ENCODE measurements around the gene VDAC2.

Gene VDAC2

DNA sequence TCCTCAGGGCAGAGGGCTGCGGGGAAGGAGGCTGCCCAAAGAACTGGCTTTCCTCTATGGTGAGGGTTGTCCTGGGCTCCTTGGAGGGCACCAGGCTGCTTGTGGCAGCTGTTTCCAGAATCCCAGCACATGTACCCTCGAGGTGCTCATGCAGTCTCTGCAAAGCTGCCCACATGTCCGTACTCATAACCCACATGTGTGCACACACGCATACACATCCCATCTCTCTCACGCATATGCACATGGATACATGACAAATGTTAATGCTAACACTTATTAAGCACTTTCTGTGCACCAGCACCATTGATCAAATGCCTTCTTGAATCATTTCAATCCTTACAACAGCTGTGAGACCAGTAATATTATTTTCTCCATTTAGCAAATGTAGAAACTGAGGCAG lies 61.5 kb downstream of the VDAC2 start:
- no peaks in the 10 kb centered on the region for H3K36me3 ChIP-seq
- peaks cover 13% of the 10 kb centered on the region for H3K27me3 ChIP-seq
- no peak overlapping the region for H3K27ac ChIP-seq
- H3K9me3 ChIP-seq, result no peaks in the 10 kb centered on the region
- TF ChIP-seq CTCF (IDR thresholded peaks at IDR 0.05), result no peak
- no peak overlapping the region for H3K4me3 ChIP-seq (ENCODE audit: low read depth in 1 of 2, low read length in 1 of 2)
- peaks cover 0 to 3% of the 10 kb centered on the region in 2 experiments for H3K4me1 ChIP-seq (ENCODE audit: control insufficient read depth in 1 of 2, insufficient read depth in 1 of 2, low read depth in 1 of 2, low read length in 1 of 2)

DNA sequence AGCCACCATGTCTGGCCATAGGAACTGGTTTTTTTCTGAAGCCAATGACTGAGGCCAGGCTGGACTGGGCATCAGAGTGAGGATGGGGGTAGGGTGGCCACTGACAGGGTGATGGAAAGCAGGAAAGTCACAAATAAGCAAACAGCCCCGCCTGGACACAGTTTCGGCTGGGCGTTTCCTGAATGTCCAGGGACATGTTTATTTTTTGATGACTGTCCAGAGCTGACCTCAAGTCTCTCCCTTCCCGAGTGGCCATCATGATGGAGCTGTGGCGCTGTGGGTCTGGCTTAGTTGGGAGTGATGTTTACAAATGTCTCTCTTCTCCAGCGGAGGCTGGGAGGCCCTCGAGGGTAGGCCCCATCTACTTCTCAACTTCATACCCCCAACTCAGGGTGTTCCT lies 62.3 kb downstream of the VDAC2 start:
- Histone ChIP-seq H3K36me3 (no peaks in the 10 kb centered on the region), H3K27me3 (peaks cover 13% of the 10 kb centered on the region), H3K4me3 (ENCODE audit: low read depth in 1 of 2, low read length in 1 of 2) (no peak overlapping the region), H3K4me1 (ENCODE audit: control insufficient read depth in 1 of 2, insufficient read depth in 1 of 2, low read depth in 1 of 2, low read length in 1 of 2) (peaks cover 0 to 3% of the 10 kb centered on the region in 2 experiments), H3K27ac (no peak overlapping the region), H3K9me3 (no peaks in the 10 kb centered on the region)
- TF ChIP-seq CTCF (IDR thresholded peaks at IDR 0.05), result no peak

GRCh38 chr10:75276069-75276872 lies 65.7 kb downstream of the VDAC2 start:
- H3K4me1 ChIP-seq (ENCODE audit: control insufficient read depth in 1 of 2, insufficient read depth in 1 of 2, low read depth in 1 of 2, low read length in 1 of 2), result peaks cover 0 to 3% of the 10 kb centered on the region in 2 experiments
- no peaks in the 10 kb centered on the region for H3K9me3 ChIP-seq
- no peaks in the 10 kb centered on the region for H3K36me3 ChIP-seq
- H3K27ac ChIP-seq, result no peak overlapping the region
- H3K4me3 ChIP-seq (ENCODE audit: low read depth in 1 of 2, low read length in 1 of 2), result no peak overlapping the region
- H3K27me3 ChIP-seq, result peaks cover 25% of the 10 kb centered on the region
- no peak for TF ChIP-seq CTCF (IDR thresholded peaks at IDR 0.05)

- TF ChIP-seq CTCF (IDR thresholded peaks at IDR 0.05), result no peak
- H3K36me3 ChIP-seq, result no peaks in the 10 kb centered on the region
- H3K4me1 ChIP-seq (ENCODE audit: control insufficient read depth in 1 of 2, insufficient read depth in 1 of 2, low read depth in 1 of 2, low read length in 1 of 2), result peaks cover 0 to 3% of the 10 kb centered on the region in 2 experiments
- H3K4me3 ChIP-seq (ENCODE audit: low read depth in 1 of 2, low read length in 1 of 2), result no peak overlapping the region
- no peaks in the 10 kb centered on the region for H3K9me3 ChIP-seq
- H3K27me3 ChIP-seq, result peaks cover 60% of the 10 kb centered on the region
- H3K27ac ChIP-seq, result no peak overlapping the region
These were observed 69.6 kb downstream of the VDAC2 start for GRCh38 chr10:75280236-75280635.
